Choroid plexus epithelial cell (primary cell): ENCODE measurements around the gene NCAPG2.

Source experiments
- DNase-seq: peaks from one replicate; pipeline ENCODE4 v3.0.0-alpha.2; 2010; ENCODE audit warnings: low read depth
- H3K4me3 ChIP-seq: 2 replicates; pipeline ENCODE4 v1.5.1; 2011; ENCODE audit warnings: low read depth, mild to moderate bottlenecking, control low read depth, low read length, moderate library complexity
- CTCF ChIP-seq: conservative IDR thresholded peaks from 2 replicates; pipeline ENCODE4 v1.5.1; 2011; ENCODE audit warnings: low read depth, mild to moderate bottlenecking, control low read depth, inconsistent platforms, low read length, moderate library complexity

Gene NCAPG2

GRCh38 chr7:158724658-158725505 is 20.3 kb upstream of the NCAPG2 start:
- DNase-seq: no peak
- H3K4me3 ChIP-seq: no peak overlapping the region
- TF ChIP-seq CTCF: no peak

- no peak for DNase-seq
- no peak overlapping the region for H3K4me3 ChIP-seq
- no peak for TF ChIP-seq CTCF
These were observed 19.2 kb upstream of the NCAPG2 start for GRCh38 chr7:158723714-158724385.

GRCh38 chr7:158723266-158723665 is 18.7 kb upstream of the NCAPG2 start:
- DNase-seq: no peak
- no peak overlapping the region for H3K4me3 ChIP-seq
- no peak for TF ChIP-seq CTCF

- H3K4me3 ChIP-seq: no peak overlapping the region
- no peak for TF ChIP-seq CTCF
- no peak for DNase-seq
These were observed 18.1 kb upstream of the NCAPG2 start for GRCh38 chr7:158722574-158723237.

- DNase-seq: no peak
- TF ChIP-seq CTCF: no peak
- no peak overlapping the region for H3K4me3 ChIP-seq
These were observed 15.5 kb upstream of the NCAPG2 start for GRCh38 chr7:158720112-158720511.

GRCh38 chr7:158716802-158717201 is 12.2 kb upstream of the NCAPG2 start:
- no peak overlapping the region for H3K4me3 ChIP-seq
- no peak for DNase-seq
- TF ChIP-seq CTCF: no peak
